Measurements from ENCODE around the gene ANKZF1. TPM values are rescaled to one million over a fixed set of nuclear protein-coding genes. Genes with fewer than 3 reads are reported as not detected.

ANKZF1 gene
- total and polyA plus RNA-seq, 10 of the 15 experiments (the other 5 are each of a cell fraction or from before 2014, with no cell fraction given), result 3.1 to 104 (median 35.0) TPM

GRCh38 chr2:219250049-219250781, 20.6 kb downstream of the ANKZF1 start:
- H3K27me3 ChIP-seq (replicated peaks in 1 of 2; ENCODE audit: control insufficient read depth in 2 of 2, insufficient read depth in 2 of 2, low read length in 1 of 2), result no peaks in the 10 kb centered on the region
- H2AFZ ChIP-seq (ENCODE audit: control insufficient read depth, low read depth, low read length), result no peak overlapping the region
- no peaks in the 10 kb centered on the region for H3K9me3 ChIP-seq (replicated peaks; ENCODE audit: control insufficient read depth, insufficient read depth, low read length)
- no peak for FAIRE-seq
- H4K20me1 ChIP-seq (ENCODE audit: control insufficient read depth, insufficient read depth), result 0 out of 2 replicates have a peak, but pooled peaks cover 4% of the 10 kb centered on the region
- no TSS peak for BruUV-seq (replicated peaks)
- DNase-seq (ENCODE audit: low read depth, low spot score), result no peak
- peak overlapping the region; percentile 13; the same call in 1 of the 2 replicates for H3K9ac ChIP-seq (ENCODE audit: control insufficient read depth, insufficient read depth, low read length)
- H3K4me1 ChIP-seq (ENCODE audit: control insufficient read depth, insufficient read depth, low read length), result peaks cover 48% of the 10 kb centered on the region
- ChIA-PET CTCF (interaction anchor here (0.9 to 5.5 kb wide), 9 partner anchors 11 to 101 kb away, joined by 3 to 69 read pairs (median 6); partner anchors contain the start of genes ANKZF1, ATG9A, DNAJB2 and SLC23A3), RAD21 (ENCODE audit: unreplicated experiment) (interaction anchor here (1.0 to 5.1 kb wide), 13 partner anchors 11 to 138 kb away, joined by 3 to 53 read pairs (median 9); partner anchors contain the start of genes ANKZF1, ATG9A, CNPPD1 and DNAJB2), POLR2A (interaction anchor here (0.8 to 9.0 kb wide), 10 partner anchors 12 to 356 kb away, joined by 3 to 160 read pairs (median 8); partner anchors contain the start of genes ANKZF1, ATG9A, CNPPD1 and DNAJB2), SMC1A (ENCODE audit: uncharacterized antibody, unreplicated experiment) (interaction anchor here (1.0 to 8.6 kb wide), 13 partner anchors 10 to 355 kb away, joined by 3 to 98 read pairs (median 9); partner anchors contain the start of genes ANKZF1, ATG9A, CNPPD1 and DNAJB2)
- WGBS (ENCODE audit: insufficient coverage, insufficient replicate concordance, low lambda C conversion rate, missing lambda C conversion rate), result 76% methylated on average over 22 of the region's 22 CpGs
- intact Hi-C loops (cut with micrococcal nuclease; ENCODE audit: unreplicated experiment) (no loop called here), in situ Hi-C loops (cut with MboI) (no loop called here)
- TF ChIP-seq POLR2A (IDR thresholded peaks at IDR 0.05; ENCODE audit: low read depth, low read length), result peak; percentile 47; the same call in 1 of the 2 replicates
- no peak for TF ChIP-seq EGR1 (IDR thresholded peaks at IDR 0.05; ENCODE audit: borderline replicate concordance in 1 of 2, low read depth in 2 of 2, low read length in 2 of 2)
- peak overlapping the region; percentile 9 for H3K4me2 ChIP-seq (ENCODE audit: control insufficient read depth, insufficient read depth)
- peaks cover 12 to 19% of the 10 kb centered on the region in 2 experiments for H3K36me3 ChIP-seq (ENCODE audit: control insufficient read depth in 2 of 2, insufficient read depth in 2 of 2, low read length in 1 of 2)
- H3K4me3 ChIP-seq, result peak overlapping the region; percentile 35; the same call in 1 of the 2 replicates
- ATAC-seq, result no peak
- peak overlapping the region; percentile 58 for H3K27ac ChIP-seq (ENCODE audit: control insufficient read depth, insufficient read depth)
- H3K79me2 ChIP-seq (ENCODE audit: control insufficient read depth, insufficient read depth, low read length), result peaks cover 60% of the 10 kb centered on the region

- H3K27ac ChIP-seq (ENCODE audit: control insufficient read depth, insufficient read depth), result peak overlapping the region; percentile 77; the same call in 1 of the 2 replicates
- 56% methylated on average over 6 of the region's 6 CpGs for WGBS (ENCODE audit: insufficient coverage, insufficient replicate concordance, low lambda C conversion rate, missing lambda C conversion rate)
- no peak for ATAC-seq
- 0 out of 2 replicates have a peak, but pooled peaks cover 4% of the 10 kb centered on the region for H4K20me1 ChIP-seq (ENCODE audit: control insufficient read depth, insufficient read depth)
- SMC1A ChIA-PET (ENCODE audit: uncharacterized antibody, unreplicated experiment), result interaction anchor here (0.9 to 8.6 kb wide), 9 partner anchors 13 to 81 kb away, joined by 3 to 98 read pairs (median 7); partner anchors contain the start of genes ANKZF1, ATG9A, CNPPD1 and DNAJB2
- intact Hi-C loops (cut with micrococcal nuclease; ENCODE audit: unreplicated experiment), result loop anchor here (2.0 kb wide), 2 partner anchors 23 to 75 kb away; partner anchors contain the start of genes ANKZF1, ATG9A and CNPPD1
- H3K9ac ChIP-seq (ENCODE audit: control insufficient read depth, insufficient read depth, low read length), result peak overlapping the region; percentile 86
- in situ Hi-C loops (cut with MboI), result no loop called here
- no peak overlapping the region for H2AFZ ChIP-seq (ENCODE audit: control insufficient read depth, low read depth, low read length)
- CTCF ChIA-PET, result interaction anchor here (0.8 to 6.1 kb wide), 8 partner anchors 22 to 81 kb away, joined by 3 to 65 read pairs (median 4); partner anchors contain the start of genes ANKZF1, ATG9A and DNAJB2
- no TSS peak for BruUV-seq (replicated peaks)
- no peak for FAIRE-seq
- H3K79me2 ChIP-seq (ENCODE audit: control insufficient read depth, insufficient read depth, low read length), result peaks cover 47% of the 10 kb centered on the region
- peaks cover 41% of the 10 kb centered on the region for H3K4me1 ChIP-seq (ENCODE audit: control insufficient read depth, insufficient read depth, low read length)
- POLR2A ChIA-PET, result interaction anchor here (1.3 to 9.0 kb wide), 9 partner anchors 22 to 75 kb away, joined by 3 to 160 read pairs (median 7); partner anchors contain the start of genes ANKZF1, ATG9A, CNPPD1 and DNAJB2
- H3K4me2 ChIP-seq (ENCODE audit: control insufficient read depth, insufficient read depth), result peak overlapping the region; percentile 92
- H3K9me3 ChIP-seq (replicated peaks; ENCODE audit: control insufficient read depth, insufficient read depth, low read length), result no peaks in the 10 kb centered on the region
- no peaks in the 10 kb centered on the region for H3K27me3 ChIP-seq (replicated peaks in 1 of 2; ENCODE audit: control insufficient read depth in 2 of 2, insufficient read depth in 2 of 2, low read length in 1 of 2)
- DNase-seq (ENCODE audit: low read depth, low spot score), result no peak
- H3K4me3 ChIP-seq, result peak overlapping the region; percentile 86
- TF ChIP-seq ZBTB11 (CRISPR knock-in tag; IDR thresholded peaks at IDR 0.05) (no peak), SPI1 (IDR thresholded peaks at IDR 0.05; ENCODE audit: borderline replicate concordance, insufficient read depth, low read depth, low read length) (peak; percentile 22; the same call in 1 of the 2 replicates), RUNX3 (IDR thresholded peaks at IDR 0.05; ENCODE audit: low read length) (0 out of 2 replicates have a peak, but pooled peaks have one; percentile 5)
- RAD21 ChIA-PET (ENCODE audit: unreplicated experiment), result interaction anchor here (1.1 to 5.1 kb wide), 5 partner anchors 10 to 48 kb away, joined by 3 to 53 read pairs (median 4); partner anchors contain the start of gene DNAJB2
- H3K36me3 ChIP-seq (ENCODE audit: control insufficient read depth in 2 of 2, insufficient read depth in 2 of 2, low read length in 1 of 2), result peaks cover 12 to 19% of the 10 kb centered on the region in 2 experiments
Observed at GRCh38 chr2:219251656-219252055, 22.1 kb downstream of the ANKZF1 start.
